Adrenal gland (tissue), 12 donors: ENCODE measurements around the gene OSBPL2. TPM values are rescaled to one million over a fixed set of nuclear protein-coding genes. Genes with fewer than 3 reads are reported as not detected.

Source experiments
- DNase-seq, 7 donors: peaks; one replicate each; pipeline ENCODE4 v3.0.0-alpha.2; 2019 to 2020
- H3K27ac ChIP-seq, 5 donors: fragments of 200-600 bp; sonication (generic) in 4 of 5; 1 replicate in 3 of 5; 2 replicates in 2 of 5; pipeline versions ENCODE4 v1.5.1 to v1.8.0; 2016 to 2020; ENCODE audit warnings: mild to moderate bottlenecking in 1 of 5
- H3K27me3 ChIP-seq: fragments of 200-600 bp; 2 replicates; pipeline ENCODE4 v1.8.0; 2021
- H3K36me3 ChIP-seq, 2 donors: fragments of 200-600 bp; replicated peaks in 1 of 2; 1 replicate in 1 of 2; 2 replicates in 1 of 2; pipeline versions ENCODE4 v1.5.1 to v1.8.0; 2018 to 2022
- H3K4me1 ChIP-seq, 2 donors: fragments of 200-600 bp; replicated peaks in 1 of 2; 1 replicate in 1 of 2; 2 replicates in 1 of 2; pipeline versions ENCODE4 v1.5.1 to v1.8.0; 2018 to 2021
- H3K4me3 ChIP-seq, 4 donors: fragments of 200-600 bp; sonication (generic) in 3 of 4; one replicate each; pipeline ENCODE4 v1.5.1; 2016 to 2018
- H3K9me3 ChIP-seq, 3 donors: fragments of 200-600 bp; sonication (generic) in 1 of 3; replicated peaks in 1 of 3; 1 replicate in 2 of 3; 2 replicates in 1 of 3; pipeline versions ENCODE4 v1.5.1 to v1.8.0; 2016 to 2021
- CTCF ChIP-seq, 6 experiments: fragments of 450-650 bp in 4 of 6; fragments of 200-600 bp in 2 of 6; sonication (generic) in 1 of 6; IDR thresholded peaks; 1 replicate in 5 of 6; 2 replicates in 1 of 6; pipeline versions ENCODE4 v1.5.1 to v1.8.0; 2016 to 2021; ENCODE audit warnings: antibody characterized with exemption in 6 of 6, mild to moderate bottlenecking in 2 of 6, moderate library complexity in 1 of 6
- POLR2A ChIP-seq, 2 donors: fragments of 450-650 bp; IDR thresholded peaks; one replicate each; pipeline ENCODE4 v1.6.1; 2017; ENCODE audit warnings: antibody characterized with exemption in 2 of 2, mild to moderate bottlenecking in 2 of 2, moderate library complexity in 1 of 2
- WGBS, 4 donors: extraction: QIAGEN DNeasy Blood & Tissue Kit in 2 of 4; methylation state at CpG; one replicate each; pipeline versions ENCODE4 v1.1.5 to v1.1.7; 2013 to 2017; 5-methylcytosine and 5-hydroxymethylcytosine counted together
- intact Hi-C, 2 donors: fragments of 100-400 bp; cut with DNase I; formaldehyde crosslinking; loops; one replicate each; pipeline versions ENCODE4 v1.14.1 to v1.15.0; 2022 to 2023
- polyA plus RNA-seq, 3 donors: library from polyadenylated mRNA; stranded (reverse); fragments of 200-250 nt in 2 of 3; fragments of 350-450 nt in 1 of 3; fragmentation: Illumina TruSeq in 1 of 3; extraction: RNeasy Lipid Tissue Mini Kit (QIAGEN cat#74804) in 1 of 3; gene quantifications; one replicate each; pipeline ENCODE4 v1.2.3, GENCODE V29; 2013 to 2014
- total RNA-seq, 9 donors: library from RNA; depleted of rRNA in 4 of 9; stranded (reverse); fragments of >200 nt in 4 of 9; fragments of 120-200 nt in 1 of 9; fragmentation: NEBNext Ultra II Directional in 1 of 9; extraction: Animal tissue kit (Norgen Biotek cat#: 25700) in 1 of 9; gene quantifications; one replicate each; pipeline versions ENCODE4 v1.1.0 to v1.2.4, GENCODE V29; 2013 to 2023
- donor health status: healthy with polysubstance abuse.
- donor health status: Bipolar disorder and iron deficiency.
- donor health status: DM: yes; HTN: yes; CAD: no.
- donor health status: DM: no; HTN: no; CAD: no.
- donor health status: DM: no; HTN: no; CAD: no.
- donor health status: DM: yes; HTN: yes; CAD: no.

OSBPL2 gene
- total and polyA plus RNA-seq, 12 donors = 13.8 to 96.7 (median 37.4) TPM

- TF ChIP-seq CTCF (IDR thresholded peaks at IDR 0.05) (no peak), POLR2A (IDR thresholded peaks at IDR 0.05) (no peak)
- no peak overlapping the region for H3K4me3 ChIP-seq
- H3K9me3 ChIP-seq = no peaks in the 10 kb centered on the region
- no peak for DNase-seq
- H3K27me3 ChIP-seq = no peaks in the 10 kb centered on the region
- no peaks in the 10 kb centered on the region for H3K4me1 ChIP-seq
- no peak overlapping the region for H3K27ac ChIP-seq
- WGBS, 4 donors = 79 to 86% (median 81%) methylated on average over 4 to 6 of the region's 6 CpGs
- intact Hi-C loops = no loop called here
- H3K36me3 ChIP-seq = peaks cover 0 to 77% of the 10 kb centered on the region in 2 donors
Observed at GRCh38 chr20:62284448-62284847, 46.1 kb downstream of the OSBPL2 start.

GRCh38 chr20:62285151-62285550 lies 46.8 kb downstream of the OSBPL2 start:
- Histone ChIP-seq H3K4me1 (no peaks in the 10 kb centered on the region), H3K9me3 (no peaks in the 10 kb centered on the region), H3K27me3 (no peaks in the 10 kb centered on the region), H3K4me3 (no peak overlapping the region), H3K27ac (no peak overlapping the region), H3K36me3 (peaks cover 0 to 76% of the 10 kb centered on the region in 2 donors)
- intact Hi-C loops = no loop called here
- no peak for DNase-seq
- no peak for TF ChIP-seq POLR2A (IDR thresholded peaks at IDR 0.05)
- no peak for TF ChIP-seq CTCF (IDR thresholded peaks at IDR 0.05)
- 47 to 67% (median 55%) methylated on average over 6 of the region's 6 CpGs for WGBS, 4 donors

GRCh38 chr20:62285722-62286121 lies 47.4 kb downstream of the OSBPL2 start:
- 68 to 82% (median 75%) methylated on average over 17 to 23 of the region's 23 CpGs for WGBS, 4 donors
- TF ChIP-seq POLR2A (IDR thresholded peaks at IDR 0.05) (no peak), CTCF (IDR thresholded peaks at IDR 0.05) (no peak)
- Histone ChIP-seq H3K4me1 (no peaks in the 10 kb centered on the region), H3K27ac (no peak overlapping the region), H3K9me3 (no peaks in the 10 kb centered on the region), H3K27me3 (no peaks in the 10 kb centered on the region), H3K4me3 (no peak overlapping the region), H3K36me3 (peaks cover 0 to 70% of the 10 kb centered on the region in 2 donors)
- intact Hi-C loops = no loop called here
- peak in 6 of 7 donors; percentile 40 to 87 (median 62) for DNase-seq

GRCh38 chr20:62286493-62287064 lies 48.3 kb downstream of the OSBPL2 start:
- Histone ChIP-seq H3K36me3 (peaks cover 0 to 69% of the 10 kb centered on the region in 2 donors), H3K9me3 (no peaks in the 10 kb centered on the region)

More at GRCh38 chr20:62286493-62287064, 48.3 kb downstream of the OSBPL2 start:
- H3K27ac ChIP-seq = no peak overlapping the region
- H3K27me3 ChIP-seq = no peaks in the 10 kb centered on the region
- DNase-seq = no peak
- 80 to 94% (median 88%) methylated on average over 21 to 25 of the region's 25 CpGs for WGBS, 4 donors
- no peaks in the 10 kb centered on the region for H3K4me1 ChIP-seq
- intact Hi-C loops = no loop called here
- no peak overlapping the region for H3K4me3 ChIP-seq
- TF ChIP-seq POLR2A (IDR thresholded peaks at IDR 0.05) (no peak), CTCF (IDR thresholded peaks at IDR 0.05) (no peak)
